CD4-positive, alpha-beta memory T cell (primary cell): ENCODE data around the gene SLC9A1. TPM values are rescaled to one million over a fixed set of nuclear protein-coding genes. Genes with fewer than 3 reads are reported as not detected.

Experiments
- CTCF ChIA-PET: fragments of 350-600 bp; sonication (Branson Sonifier 250); formaldehyde crosslinking; loops from one replicate; lab custom pipeline; 2021; ENCODE audit warnings: inconsistent platforms; ENCODE audit not compliant: partially characterized antibody; lab: Charles Lee
- POLR2A ChIA-PET: fragments of 350-600 bp; sonication (Branson Sonifier 250); formaldehyde crosslinking; loops from one replicate; lab custom pipeline; 2021; ENCODE audit not compliant: partially characterized antibody; lab: Charles Lee
- DNase-seq, 5 donors: peaks; one replicate each; pipeline versions ENCODE4 v3.0.0 to v3.0.0-alpha.2; 2020 to 2022; ENCODE audit warnings: mixed read lengths in 1 of 5
- H3K27ac ChIP-seq: one replicate; pipeline ENCODE4 v1.7.0; 2013; ENCODE audit warnings: low read depth, low read length
- H3K27me3 ChIP-seq: 2 replicates; pipeline ENCODE4 v1.7.0; 2013; ENCODE audit warnings: mild to moderate bottlenecking, low read length, moderate library complexity; ENCODE audit not compliant: insufficient read depth
- H3K36me3 ChIP-seq: 2 replicates; pipeline ENCODE4 v1.7.0; 2013; ENCODE audit warnings: mild to moderate bottlenecking, low read length, moderate library complexity; ENCODE audit not compliant: insufficient read depth
- H3K4me1 ChIP-seq: 2 replicates; pipeline ENCODE4 v1.7.0; 2013; ENCODE audit warnings: mild to moderate bottlenecking, low read length, moderate library complexity; ENCODE audit not compliant: insufficient read depth
- H3K4me3 ChIP-seq, 2 donors: one replicate each; pipeline ENCODE4 v1.7.0; 2013; ENCODE audit warnings: low read length in 2 of 2, mild to moderate bottlenecking in 1 of 2
- H3K9me3 ChIP-seq, 2 donors: one replicate each; pipeline ENCODE4 v1.7.0; 2013; ENCODE audit warnings: low read length in 2 of 2, control low read depth in 1 of 2; ENCODE audit not compliant: control insufficient read depth in 1 of 2
- H3K27ac Mint-ChIP-seq, 7 donors: one replicate each; pipeline ENCODE4 v1.8.0; 2020 to 2021; ENCODE audit warnings: mixed read lengths in 7 of 7, mild to moderate bottlenecking in 6 of 7, inconsistent platforms in 3 of 7, moderate library complexity in 3 of 7
- H3K27me3 Mint-ChIP-seq, 2 donors: one replicate each; pipeline ENCODE4 v1.8.0; 2020 to 2021; ENCODE audit warnings: mixed read lengths in 2 of 2
- H3K36me3 Mint-ChIP-seq, 2 donors: one replicate each; pipeline ENCODE4 v1.8.0; 2020 to 2021; ENCODE audit warnings: mixed read lengths in 2 of 2, inconsistent platforms in 1 of 2, mild to moderate bottlenecking in 1 of 2
- H3K4me1 Mint-ChIP-seq, 4 donors: one replicate each; pipeline ENCODE4 v1.8.0; 2020 to 2021; ENCODE audit warnings: mixed read lengths in 4 of 4, mild to moderate bottlenecking in 1 of 4
- H3K4me3 Mint-ChIP-seq, 8 donors: one replicate each; pipeline ENCODE4 v1.8.0; 2020 to 2021; ENCODE audit warnings: mixed read lengths in 8 of 8, mild to moderate bottlenecking in 7 of 8, moderate library complexity in 6 of 8, inconsistent platforms in 3 of 8
- H3K9me3 Mint-ChIP-seq, 8 donors: one replicate each; pipeline ENCODE4 v1.8.0; 2020 to 2021; ENCODE audit warnings: mixed read lengths in 8 of 8, mild to moderate bottlenecking in 5 of 8, inconsistent platforms in 3 of 8, moderate library complexity in 1 of 8
- intact Hi-C: fragments of 100-400 bp; cut with micrococcal nuclease; formaldehyde crosslinking; loops from one replicate; pipeline ENCODE4 v1.15.1; 2023
- polyA plus RNA-seq, 2 donors: library from polyadenylated mRNA; unstranded; fragments of 300-500 nt; fragmentation: Illumina TruSeq; gene quantifications; one replicate each; pipeline ENCODE4 v1.2.3, GENCODE V29; 2021
- total RNA-seq, 2 experiments: library from RNA; stranded (reverse); gene quantifications; one replicate each; pipeline ENCODE4 v1.2.3, GENCODE V29; 2021

The SLC9A1 gene
- total and polyA plus RNA-seq, 4 experiments from 2014 or later = 2.1 to 15.0 (median 12.3) TPM

DNA sequence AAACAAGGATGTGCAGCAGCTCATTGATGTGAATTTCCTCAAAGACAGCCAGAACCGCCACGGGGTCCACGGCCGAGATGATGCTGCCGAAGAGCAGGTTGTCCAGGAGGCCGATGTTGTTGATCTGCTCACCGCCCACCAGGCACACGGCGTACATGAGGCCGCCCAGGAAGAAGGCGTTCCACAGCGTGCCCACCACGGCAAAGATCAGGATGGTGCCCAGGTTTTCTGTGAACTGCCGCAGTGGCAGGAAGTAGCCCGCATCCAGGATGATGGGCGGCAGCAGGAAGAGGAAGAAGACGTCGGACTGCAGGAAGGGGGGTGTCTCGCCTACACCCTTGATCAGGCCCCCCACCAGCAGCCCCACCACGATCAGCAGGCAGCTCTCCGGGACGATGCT, 41.1 kb downstream of the SLC9A1 start:
- no peaks in the 10 kb centered on the region for H3K27me3 ChIP-seq
- intact Hi-C loops = loop anchor here (2.0 kb wide), 1 partner anchor 23 kb away; no protein-coding TSS in a partner anchor
- H3K9me3 ChIP-seq = no peaks in the 10 kb centered on the region
- no peak overlapping the region for H3K27ac ChIP-seq
- no peaks in the 10 kb centered on the region for H3K27me3 Mint-ChIP-seq
- DNase-seq = no peak
- H3K4me3 ChIP-seq = no peak overlapping the region
- H3K27ac Mint-ChIP-seq = peak overlapping the region in 6 of 7 donors; percentile 47 to 86 (median 72)
- ChIA-PET POLR2A (interaction anchor here (4.6 to 6.3 kb wide), 2 partner anchors 23 to 40 kb away, joined by 21 to 62 read pairs; partner anchors contain the start of gene SLC9A1), CTCF (interaction anchor here (2.2 to 7.3 kb wide), 6 partner anchors 14 to 184 kb away, joined by 9 to 85 read pairs (median 54); partner anchors contain the start of gene SLC9A1)
- H3K36me3 Mint-ChIP-seq = peaks cover 0 to 6% of the 10 kb centered on the region in 2 donors
- H3K36me3 ChIP-seq = no peaks in the 10 kb centered on the region
- H3K4me3 Mint-ChIP-seq = peak overlapping the region in 3 of 8 donors; percentile 21 to 36 (median 27)
- peaks cover 31% of the 10 kb centered on the region for H3K4me1 ChIP-seq
- no peaks in the 10 kb centered on the region for H3K9me3 Mint-ChIP-seq
- H3K4me1 Mint-ChIP-seq = peaks cover 32 to 68% (median 52%) of the 10 kb centered on the region in 4 donors

DNA sequence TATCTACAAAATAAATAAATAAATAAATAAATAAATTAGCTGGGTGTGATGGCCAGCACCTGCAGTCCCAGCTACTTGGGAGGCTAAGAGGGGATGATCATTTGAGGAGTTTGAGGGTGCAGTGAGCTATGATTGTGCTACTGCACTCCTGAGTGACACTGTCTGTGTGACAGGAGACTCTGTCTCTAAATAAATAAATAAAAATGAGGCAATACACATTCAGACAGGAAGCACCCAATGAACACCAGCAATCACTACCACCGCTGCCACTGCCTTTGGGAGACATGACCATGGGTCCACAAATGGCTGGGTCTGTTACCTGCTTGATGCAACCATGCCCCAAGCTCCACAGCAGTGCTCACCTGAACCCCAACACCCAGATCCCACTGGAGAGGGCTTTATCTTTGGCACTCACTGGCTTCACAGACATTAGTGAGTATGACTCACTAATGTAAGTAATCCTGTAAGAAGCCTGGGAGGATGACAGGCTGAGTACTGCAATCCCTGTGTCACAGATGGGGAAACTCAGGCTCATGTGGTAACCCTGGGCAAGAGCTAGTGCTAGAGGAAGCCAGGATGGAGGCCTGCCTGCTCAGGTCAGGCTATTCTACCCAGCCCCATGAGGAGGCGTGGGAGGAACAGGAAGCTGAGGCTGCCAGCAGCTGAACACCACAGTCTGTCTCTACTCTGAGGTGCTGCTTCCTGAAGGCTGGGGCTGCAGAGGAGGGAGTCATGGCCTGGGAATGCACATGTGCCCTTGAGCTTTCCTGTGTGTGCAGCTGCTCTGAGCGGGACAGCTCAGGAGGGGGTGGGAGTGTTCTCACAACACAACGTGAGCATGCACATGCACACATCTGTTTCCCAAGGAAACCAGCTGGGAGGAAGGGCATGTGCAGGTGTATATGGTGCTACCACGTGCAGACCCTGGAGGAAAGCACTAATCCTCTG, 43.0 kb downstream of the SLC9A1 start:
- H3K27ac Mint-ChIP-seq = peak overlapping the region; percentile 74 to 90 (median 87)
- Histone ChIP-seq H3K27me3 (no peaks in the 10 kb centered on the region), H3K4me3 (no peak overlapping the region), H3K9me3 (no peaks in the 10 kb centered on the region), H3K27ac (peak overlapping the region; percentile 48), H3K36me3 (no peaks in the 10 kb centered on the region), H3K4me1 (peaks cover 31% of the 10 kb centered on the region)
- peaks cover 34 to 67% (median 51%) of the 10 kb centered on the region in 4 donors for H3K4me1 Mint-ChIP-seq
- ChIA-PET CTCF (interaction anchor here (0.6 to 7.3 kb wide), 30 partner anchors 8 to 496 kb away, joined by 3 to 85 read pairs (median 6); partner anchors contain the start of gene SLC9A1), POLR2A (interaction anchor here (0.5 to 6.3 kb wide), 16 partner anchors 9 to 172 kb away, joined by 3 to 62 read pairs (median 4); partner anchors contain the start of genes SLC9A1 and WDTC1)
- DNase-seq = peak; percentile 64 to 80 (median 69)
- intact Hi-C loops = loop anchor here (1.0 to 2.0 kb wide), 4 partner anchors 25 to 172 kb away; partner anchors contain the start of gene SLC9A1
- H3K4me3 Mint-ChIP-seq = peak overlapping the region; percentile 21 to 83 (median 62)
- no peaks in the 10 kb centered on the region for H3K27me3 Mint-ChIP-seq
- H3K9me3 Mint-ChIP-seq = no peaks in the 10 kb centered on the region
- peaks cover 0 to 6% of the 10 kb centered on the region in 2 donors for H3K36me3 Mint-ChIP-seq

DNA sequence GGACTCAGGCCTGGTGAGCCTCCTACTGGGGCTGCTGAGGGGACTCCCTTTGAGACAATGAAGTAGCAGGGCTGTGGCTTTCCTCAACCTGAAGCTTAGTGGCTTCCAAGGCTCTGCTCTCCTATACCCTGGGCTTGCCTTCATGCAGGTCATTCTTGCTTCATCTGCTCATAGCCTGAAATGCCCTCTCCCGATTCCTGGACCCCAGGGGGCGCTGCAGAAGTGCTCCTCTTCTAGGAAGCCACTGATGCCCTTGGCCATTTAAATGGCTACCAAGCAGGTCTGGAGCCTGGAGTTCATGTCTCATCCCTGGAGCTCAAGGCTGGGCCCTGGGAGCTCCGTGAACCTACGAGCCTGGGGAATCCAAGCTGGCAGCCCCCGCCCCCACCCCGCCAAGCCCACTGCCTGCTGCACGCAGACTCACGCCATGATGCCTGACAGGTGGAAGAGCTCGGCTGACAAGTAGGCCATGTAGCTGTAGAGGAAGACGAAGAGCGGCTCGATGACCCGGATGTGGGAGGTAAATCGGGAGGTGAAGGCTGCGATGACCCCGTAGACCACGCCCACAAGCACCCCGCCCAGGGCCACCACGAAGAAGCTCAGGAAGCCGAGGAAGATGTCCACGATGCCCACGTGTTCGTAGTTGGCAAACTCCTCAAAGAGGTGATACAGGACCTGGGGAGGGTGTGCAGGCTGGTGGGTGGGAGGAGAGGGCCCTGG, 45.7 kb downstream of the SLC9A1 start:
- Histone ChIP-seq H3K36me3 (peaks cover 5% of the 10 kb centered on the region), H3K27ac (no peak overlapping the region), H3K27me3 (no peaks in the 10 kb centered on the region), H3K9me3 (no peaks in the 10 kb centered on the region), H3K4me1 (peaks cover 19% of the 10 kb centered on the region), H3K4me3 (no peak overlapping the region)
- intact Hi-C loops = no loop called here
- DNase-seq = no peak
- peaks cover 0 to 16% of the 10 kb centered on the region in 2 donors for H3K36me3 Mint-ChIP-seq
- H3K9me3 Mint-ChIP-seq = no peaks in the 10 kb centered on the region
- peaks cover 22 to 45% (median 33%) of the 10 kb centered on the region in 4 donors for H3K4me1 Mint-ChIP-seq
- peak overlapping the region in 5 of 7 donors; percentile 10 to 70 (median 53) for H3K27ac Mint-ChIP-seq
- ChIA-PET CTCF (interaction anchor here (0.6 to 7.3 kb wide), 7 partner anchors 9 to 176 kb away, joined by 3 to 85 read pairs (median 3); no protein-coding TSS in a partner anchor), POLR2A (interaction anchor here (0.6 to 4.6 kb wide), 2 partner anchors 27 to 34 kb away, joined by 5 to 21 read pairs; no protein-coding TSS in a partner anchor)
- H3K4me3 Mint-ChIP-seq = peak overlapping the region in 2 of 8 donors; percentile 3 to 25
- H3K27me3 Mint-ChIP-seq = no peaks in the 10 kb centered on the region

DNA sequence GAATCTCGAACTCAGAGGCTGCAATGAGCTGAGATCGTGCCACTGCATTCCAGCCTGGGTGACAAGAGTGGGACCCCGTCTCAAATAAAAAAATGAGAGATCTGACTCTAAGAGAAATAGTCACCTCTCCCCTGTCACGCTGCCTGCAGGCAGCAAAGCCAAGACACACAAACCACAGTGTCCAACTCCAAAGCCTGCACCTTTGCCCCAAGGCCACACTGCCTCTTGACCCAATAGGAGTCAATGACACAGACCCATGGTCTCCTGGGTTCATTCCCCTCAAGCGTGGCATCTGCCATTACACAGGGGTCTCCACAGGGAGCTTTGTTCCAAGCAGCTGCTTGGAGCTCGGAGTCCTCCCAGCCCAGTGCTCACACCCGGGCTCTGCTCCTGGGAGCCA, 46.3 kb downstream of the SLC9A1 start:
- peaks cover 15 to 39% (median 27%) of the 10 kb centered on the region in 4 donors for H3K4me1 Mint-ChIP-seq
- H3K4me3 ChIP-seq = no peak overlapping the region
- no peak for DNase-seq
- H3K36me3 Mint-ChIP-seq = peaks cover 0 to 16% of the 10 kb centered on the region in 2 donors
- POLR2A ChIA-PET = no interaction called here
- no peaks in the 10 kb centered on the region for H3K9me3 ChIP-seq
- intact Hi-C loops = no loop called here
- no peak overlapping the region for H3K27ac Mint-ChIP-seq
- H3K36me3 ChIP-seq = peaks cover 5% of the 10 kb centered on the region
- no peaks in the 10 kb centered on the region for H3K9me3 Mint-ChIP-seq
- H3K4me1 ChIP-seq = peaks cover 19% of the 10 kb centered on the region
- no peak overlapping the region for H3K27ac ChIP-seq
- H3K27me3 Mint-ChIP-seq = no peaks in the 10 kb centered on the region
- no peak overlapping the region for H3K4me3 Mint-ChIP-seq
- CTCF ChIA-PET = interaction anchor here (0.6 to 1.6 kb wide), 4 partner anchors 29 to 177 kb away, joined by 3 to 5 read pairs (median 3); no protein-coding TSS in a partner anchor
- H3K27me3 ChIP-seq = no peaks in the 10 kb centered on the region

DNA sequence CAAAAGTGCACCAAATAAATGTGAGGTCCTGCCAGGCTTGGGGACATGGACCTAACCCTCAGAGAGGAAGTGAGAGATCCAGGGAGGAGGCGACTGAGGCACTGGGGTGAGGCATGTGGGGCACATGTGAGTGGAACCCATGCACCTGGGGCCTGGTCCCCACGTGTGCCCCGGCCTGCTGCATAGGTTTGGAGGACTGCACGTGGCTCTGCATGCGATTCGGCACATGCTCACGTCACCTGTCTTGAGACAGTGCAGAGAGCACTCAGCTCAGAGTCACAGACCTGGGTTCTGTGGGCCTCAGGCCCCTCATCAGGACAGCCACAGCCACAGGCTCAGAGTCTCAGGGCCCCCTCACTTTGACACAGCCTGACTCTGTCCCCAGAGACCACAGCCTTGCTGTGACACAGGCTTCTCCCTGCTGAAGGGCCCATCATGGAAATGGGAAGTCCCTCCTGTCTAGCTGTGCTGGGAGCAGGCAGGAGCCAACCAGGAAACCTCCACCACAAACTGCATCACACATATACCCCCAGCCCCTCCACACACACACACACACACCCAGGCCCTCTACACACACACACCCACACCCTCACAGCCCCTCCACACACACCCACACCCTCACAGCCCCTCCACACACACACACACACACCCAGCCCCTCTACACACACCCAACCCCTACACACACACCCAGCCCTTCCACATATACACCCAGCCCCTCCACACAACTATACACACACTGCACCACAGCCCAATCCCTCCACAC, 48.2 kb downstream of the SLC9A1 start:
- intact Hi-C loops = no loop called here
- peak overlapping the region in 5 of 7 donors; percentile 22 to 84 (median 51) for H3K27ac Mint-ChIP-seq
- H3K4me1 ChIP-seq = peaks cover 3% of the 10 kb centered on the region
- no peak for DNase-seq
- no peaks in the 10 kb centered on the region for H3K27me3 Mint-ChIP-seq
- ChIA-PET POLR2A (no interaction called here), CTCF (interaction anchor here (1.5 kb wide), 1 partner anchor 190 kb away, joined by 5 read pairs; no protein-coding TSS in a partner anchor)
- no peaks in the 10 kb centered on the region for H3K9me3 Mint-ChIP-seq
- peaks cover 4 to 20% (median 13%) of the 10 kb centered on the region in 4 donors for H3K4me1 Mint-ChIP-seq
- no peaks in the 10 kb centered on the region for H3K27me3 ChIP-seq
- no peak overlapping the region for H3K27ac ChIP-seq
- H3K9me3 ChIP-seq = no peaks in the 10 kb centered on the region
- H3K4me3 Mint-ChIP-seq = no peak overlapping the region
- peaks cover 0 to 13% of the 10 kb centered on the region in 2 donors for H3K36me3 Mint-ChIP-seq
- no peak overlapping the region for H3K4me3 ChIP-seq
- peaks cover 5% of the 10 kb centered on the region for H3K36me3 ChIP-seq

DNA sequence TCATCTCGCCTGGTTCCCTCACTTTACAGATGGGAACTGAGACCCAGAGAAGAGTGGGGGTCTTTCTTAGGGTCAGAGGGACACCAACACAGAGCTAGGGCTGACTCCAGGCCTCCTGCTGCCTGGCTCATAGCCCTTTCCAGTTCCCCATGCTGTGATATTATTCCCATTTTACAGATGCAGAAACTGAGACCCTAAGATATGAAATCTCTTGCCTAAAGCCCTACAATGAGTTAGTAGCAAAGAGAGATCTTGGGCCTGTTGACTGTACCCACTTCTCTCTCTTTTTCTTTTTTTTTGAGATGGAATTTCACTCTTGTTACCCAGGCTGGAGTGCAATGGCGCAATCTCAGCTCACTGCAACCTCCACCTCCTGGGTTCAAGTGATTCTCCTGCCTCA, 49.9 kb downstream of the SLC9A1 start:
- CTCF ChIA-PET = interaction anchor here (2.2 to 7.1 kb wide), 2 partner anchors 92 to 178 kb away, joined by 12 to 145 read pairs; no protein-coding TSS in a partner anchor

More for the DNA sequence above, 49.9 kb downstream of the SLC9A1 start:
- peaks cover 2 to 8% (median 5%) of the 10 kb centered on the region in 4 donors for H3K4me1 Mint-ChIP-seq
- H3K27me3 ChIP-seq = no peaks in the 10 kb centered on the region
- intact Hi-C loops = no loop called here
- H3K36me3 ChIP-seq = peaks cover 5% of the 10 kb centered on the region
- H3K4me3 Mint-ChIP-seq = no peak overlapping the region
- no peak for DNase-seq
- no peaks in the 10 kb centered on the region for H3K9me3 Mint-ChIP-seq
- H3K36me3 Mint-ChIP-seq = peaks cover 0 to 15% of the 10 kb centered on the region in 2 donors
- H3K27me3 Mint-ChIP-seq = no peaks in the 10 kb centered on the region
- H3K27ac Mint-ChIP-seq = peak overlapping the region in 1 of 7 donors; percentile 79
- H3K4me3 ChIP-seq = no peak overlapping the region
- POLR2A ChIA-PET = no interaction called here
- H3K27ac ChIP-seq = no peak overlapping the region
- H3K9me3 ChIP-seq = no peaks in the 10 kb centered on the region
- no peaks in the 10 kb centered on the region for H3K4me1 ChIP-seq
